GM18502 (cell line): Measurements from ENCODE around the gene HIVEP2.
A peak's percentile ranks its signal among the peaks of the same experiment; 100 is the strongest.

ENCODE experiments used
- ATAC-seq: cut with Tn5 transposase; IDR thresholded peaks from one replicate; pipeline ENCODE4 v1.9.1; 2021; ENCODE audit warnings: mild to moderate bottlenecking; ENCODE audit not compliant: unreplicated experiment, poor library complexity

Gene HIVEP2

GRCh38 chr6:142846459-142846831 lies 98.5 kb downstream of the HIVEP2 start:
- no peak for ATAC-seq

GRCh38 chr6:142845624-142846458 lies 99.1 kb downstream of the HIVEP2 start:
- ATAC-seq: no peak

- peak; percentile 40 for ATAC-seq
These were observed 99.8 kb downstream of the HIVEP2 start for GRCh38 chr6:142845143-142845571.

- no peak for ATAC-seq
These were observed 100.8 kb downstream of the HIVEP2 start for GRCh38 chr6:142844065-142844755.

- no peak for ATAC-seq
These were observed 101.6 kb downstream of the HIVEP2 start for GRCh38 chr6:142843361-142843760.

GRCh38 chr6:142842418-142843261 lies 102.3 kb downstream of the HIVEP2 start:
- ATAC-seq: peak; percentile 77

GRCh38 chr6:142841915-142842314 lies 103.1 kb downstream of the HIVEP2 start:
- ATAC-seq: no peak

GRCh38 chr6:142839686-142840040 lies 105.3 kb downstream of the HIVEP2 start:
- no peak for ATAC-seq

GRCh38 chr6:142838821-142839685 lies 105.9 kb downstream of the HIVEP2 start:
- no peak for ATAC-seq

GRCh38 chr6:142835787-142836535 lies 109.0 kb downstream of the HIVEP2 start:
- ATAC-seq: no peak

- ATAC-seq: no peak
These were observed 110.1 kb downstream of the HIVEP2 start for GRCh38 chr6:142834853-142835252.

- no peak for ATAC-seq
These were observed 111.2 kb downstream of the HIVEP2 start for GRCh38 chr6:142833798-142834197.

- no peak for ATAC-seq
These were observed 111.9 kb downstream of the HIVEP2 start for GRCh38 chr6:142833054-142833453.

- ATAC-seq: no peak
These were observed 114.2 kb downstream of the HIVEP2 start for GRCh38 chr6:142830807-142831206.

- no peak for ATAC-seq
These were observed 114.8 kb downstream of the HIVEP2 start for GRCh38 chr6:142830116-142830710.

GRCh38 chr6:142829556-142829955 lies 115.4 kb downstream of the HIVEP2 start:
- no peak for ATAC-seq

- ATAC-seq: no peak
These were observed 117.0 kb downstream of the HIVEP2 start for GRCh38 chr6:142827991-142828390.

- ATAC-seq: no peak
These were observed 117.6 kb downstream of the HIVEP2 start for GRCh38 chr6:142827369-142827768.

- ATAC-seq: no peak
These were observed 119.2 kb downstream of the HIVEP2 start for GRCh38 chr6:142825760-142826159.
